HG03039 (cell line): ENCODE results near the gene CHST12.
"Not testable (repeated sequence)": the region's sequence is repeated elsewhere in the genome, so short reads cannot be mapped to it uniquely, and the experiment has no call there.

ENCODE experiments used
- ATAC-seq: cut with Tn5 transposase; IDR thresholded peaks from one replicate; pipeline ENCODE4 v1.9.1; 2021; ENCODE audit warnings: mild to moderate bottlenecking, moderate library complexity; ENCODE audit not compliant: unreplicated experiment

Gene CHST12

GRCh38 chr7:2377492-2377891, 25.9 kb upstream of the CHST12 start:
- ATAC-seq: not testable (repeated sequence)

GRCh38 chr7:2378125-2378524, 25.3 kb upstream of the CHST12 start:
- ATAC-seq: not testable (repeated sequence)

GRCh38 chr7:2379161-2379560, 24.2 kb upstream of the CHST12 start:
- no peak for ATAC-seq

- ATAC-seq: no peak
These were observed 23.5 kb upstream of the CHST12 start for GRCh38 chr7:2379821-2380450.

- no peak for ATAC-seq
These were observed 22.9 kb upstream of the CHST12 start for GRCh38 chr7:2380461-2380860.

GRCh38 chr7:2381227-2381626, 22.2 kb upstream of the CHST12 start:
- ATAC-seq: no peak

GRCh38 chr7:2381881-2382509, 21.4 kb upstream of the CHST12 start:
- ATAC-seq: no peak

GRCh38 chr7:2383543-2384274, 19.7 kb upstream of the CHST12 start:
- ATAC-seq: no peak

GRCh38 chr7:2384354-2385243, 18.8 kb upstream of the CHST12 start:
- no peak for ATAC-seq

- not testable (repeated sequence) for ATAC-seq
These were observed 17.3 kb upstream of the CHST12 start for GRCh38 chr7:2386122-2386521.

- ATAC-seq: no peak
These were observed 16.3 kb upstream of the CHST12 start for GRCh38 chr7:2386964-2387669.

- no peak for ATAC-seq
These were observed 15.3 kb upstream of the CHST12 start for GRCh38 chr7:2387897-2388636.

GRCh38 chr7:2388637-2388954, 14.8 kb upstream of the CHST12 start:
- no peak for ATAC-seq

- not testable (repeated sequence) for ATAC-seq
These were observed 13.2 kb upstream of the CHST12 start for GRCh38 chr7:2390020-2390816.

GRCh38 chr7:2393706-2394105, 9.7 kb upstream of the CHST12 start:
- ATAC-seq: no peak

GRCh38 chr7:2394566-2395082, 8.8 kb upstream of the CHST12 start:
- ATAC-seq: no peak

- no peak for ATAC-seq
These were observed 4.9 kb upstream of the CHST12 start for GRCh38 chr7:2398506-2398905.

GRCh38 chr7:2399848-2400587, 3.4 kb upstream of the CHST12 start:
- no peak for ATAC-seq
